DND-41 (cell line): ENCODE results near the gene CASR.

Source experiments
- EZH2 ChIP-seq: IDR thresholded peaks from 3 replicates; pipeline ENCODE4 v1.6.1; 2012; ENCODE audit warnings: borderline replicate concordance, low read depth, mild to moderate bottlenecking, moderate library complexity, low read length, inconsistent platforms; ENCODE audit not compliant: severe bottlenecking
- TF ChIP-seq, protein P1 (sequence below): IDR thresholded peaks from 2 replicates; pipeline ENCODE4 v1.5.1; 2012; ENCODE audit warnings: borderline replicate concordance, low read length, moderate library complexity, mild to moderate bottlenecking; ENCODE audit not compliant: poor library complexity, severe bottlenecking; ENCODE audit errors: extremely low read depth

- TF ChIP-seq, protein P1, sequence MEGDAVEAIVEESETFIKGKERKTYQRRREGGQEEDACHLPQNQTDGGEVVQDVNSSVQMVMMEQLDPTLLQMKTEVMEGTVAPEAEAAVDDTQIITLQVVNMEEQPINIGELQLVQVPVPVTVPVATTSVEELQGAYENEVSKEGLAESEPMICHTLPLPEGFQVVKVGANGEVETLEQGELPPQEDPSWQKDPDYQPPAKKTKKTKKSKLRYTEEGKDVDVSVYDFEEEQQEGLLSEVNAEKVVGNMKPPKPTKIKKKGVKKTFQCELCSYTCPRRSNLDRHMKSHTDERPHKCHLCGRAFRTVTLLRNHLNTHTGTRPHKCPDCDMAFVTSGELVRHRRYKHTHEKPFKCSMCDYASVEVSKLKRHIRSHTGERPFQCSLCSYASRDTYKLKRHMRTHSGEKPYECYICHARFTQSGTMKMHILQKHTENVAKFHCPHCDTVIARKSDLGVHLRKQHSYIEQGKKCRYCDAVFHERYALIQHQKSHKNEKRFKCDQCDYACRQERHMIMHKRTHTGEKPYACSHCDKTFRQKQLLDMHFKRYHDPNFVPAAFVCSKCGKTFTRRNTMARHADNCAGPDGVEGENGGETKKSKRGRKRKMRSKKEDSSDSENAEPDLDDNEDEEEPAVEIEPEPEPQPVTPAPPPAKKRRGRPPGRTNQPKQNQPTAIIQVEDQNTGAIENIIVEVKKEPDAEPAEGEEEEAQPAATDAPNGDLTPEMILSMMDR = no peak
- TF ChIP-seq EZH2 = no peak
These were observed 130.9 kb downstream of the CASR start for GRCh38 chr3:122314228-122314876.
